LHCN-M2 (cell line): ENCODE measurements around the gene ZNF541. TPM values are rescaled to one million over a fixed set of nuclear protein-coding genes. Genes with fewer than 3 reads are reported as not detected.

Experiments
- DNase-seq: peaks from one replicate; pipeline ENCODE4 v3.0.0-alpha.2; 2012; ENCODE audit warnings: low read depth
- polyA plus RNA-seq: library from polyadenylated mRNA; unstranded; fragments of >200 nt; gene quantifications from one replicate; pipeline ENCODE4 v1.2.1, GENCODE V29; 2012; ENCODE audit warnings: missing spikeins
- total RNA-seq: library from RNA; depleted of rRNA; stranded (reverse); fragments of >200 nt; gene quantifications from 2 replicates; pipeline ENCODE4 v1.2.3, GENCODE V29; 2014; rRNA removed

Gene ZNF541
- total RNA-seq: not detected in 2 replicates
- polyA plus RNA-seq: not detected

DNA sequence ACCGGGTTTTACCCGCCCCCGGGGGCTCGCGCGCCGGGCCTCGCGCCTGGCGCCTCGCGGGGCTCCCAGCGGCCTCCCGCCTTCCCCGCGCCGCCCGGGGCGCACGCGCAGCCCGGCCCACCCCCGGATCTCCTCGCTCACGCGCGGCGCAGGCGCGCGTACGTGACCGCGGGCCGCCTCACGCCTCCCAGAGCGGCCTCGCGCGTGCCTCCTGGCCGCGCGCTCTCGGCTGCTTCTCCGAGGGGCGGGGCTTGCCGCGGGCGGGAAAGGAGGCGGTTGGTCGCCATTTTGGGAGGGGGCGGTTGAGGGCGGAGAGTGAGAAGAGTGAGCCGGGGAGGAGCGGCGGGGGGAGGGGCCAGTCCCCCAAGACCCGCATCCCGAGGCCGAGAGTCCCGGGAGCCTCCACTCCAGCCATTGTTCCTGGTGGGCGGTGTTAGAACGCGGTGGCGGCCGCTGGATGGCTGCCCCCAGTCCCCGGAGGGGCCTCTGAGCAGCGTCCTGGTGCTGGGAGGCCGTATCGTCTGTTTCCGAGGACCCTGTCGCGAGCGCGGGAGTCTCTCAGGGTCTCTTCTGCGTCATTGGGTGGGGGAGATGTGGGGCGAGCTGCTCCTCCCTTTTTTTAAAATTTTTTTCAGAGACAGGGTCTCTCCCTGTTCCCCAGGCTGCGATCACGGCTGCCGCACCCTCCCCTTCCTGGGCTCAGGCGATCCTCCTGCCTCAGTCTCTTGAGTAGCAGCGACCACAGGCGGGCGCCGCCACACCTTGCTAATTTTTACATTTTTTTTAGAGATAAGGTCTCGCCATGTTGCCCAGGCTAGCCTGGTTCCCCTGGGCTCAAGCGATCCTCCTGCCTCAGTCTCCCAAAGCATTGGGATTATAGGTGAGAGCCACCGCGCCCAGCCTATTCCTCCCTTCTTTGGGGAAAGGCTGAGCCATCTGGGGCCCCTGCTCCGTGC is at the start of gene ZNF541:
ZNF541 (minus strand) TSS at position 78 of the 956 bp plus-strand sequence. CDS start 17,292 bp downstream, outside the sequence.
- no peak for DNase-seq

- no peak for DNase-seq
These were observed 46.8 kb upstream of the ZNF541 start for GRCh38 chr19:47619763-47620162.

DNA sequence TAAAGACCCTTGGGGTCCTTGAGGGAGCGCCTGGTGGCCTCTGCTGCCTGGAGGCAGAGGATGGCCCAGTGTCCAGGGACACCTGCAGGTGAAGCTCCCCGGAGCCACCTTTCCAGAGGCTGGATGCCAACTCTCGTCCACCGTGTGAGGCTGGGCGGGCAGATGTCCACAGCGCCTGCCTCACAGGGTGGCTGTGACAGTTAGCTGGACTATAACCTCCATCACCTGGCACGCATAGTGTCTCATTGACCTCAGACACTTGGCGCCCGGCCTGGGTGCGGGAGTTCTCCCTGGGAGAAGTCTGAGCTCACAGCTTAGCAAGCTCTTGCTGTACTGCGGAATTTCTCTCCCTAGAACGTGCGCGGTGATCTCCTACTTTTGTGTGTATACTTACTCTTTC is 45.8 kb upstream of the ZNF541 start:
- DNase-seq: no peak

GRCh38 chr19:47615714-47616113 is 42.8 kb upstream of the ZNF541 start:
- DNase-seq: no peak

- no peak for DNase-seq
These were observed 42.3 kb upstream of the ZNF541 start for GRCh38 chr19:47615230-47615629.

GRCh38 chr19:47614559-47614958 is 41.6 kb upstream of the ZNF541 start:
- DNase-seq: no peak

GRCh38 chr19:47614021-47614295 is 41.0 kb upstream of the ZNF541 start:
- no peak for DNase-seq

GRCh38 chr19:47613165-47614020 is 40.4 kb upstream of the ZNF541 start:
- DNase-seq: no peak

DNA sequence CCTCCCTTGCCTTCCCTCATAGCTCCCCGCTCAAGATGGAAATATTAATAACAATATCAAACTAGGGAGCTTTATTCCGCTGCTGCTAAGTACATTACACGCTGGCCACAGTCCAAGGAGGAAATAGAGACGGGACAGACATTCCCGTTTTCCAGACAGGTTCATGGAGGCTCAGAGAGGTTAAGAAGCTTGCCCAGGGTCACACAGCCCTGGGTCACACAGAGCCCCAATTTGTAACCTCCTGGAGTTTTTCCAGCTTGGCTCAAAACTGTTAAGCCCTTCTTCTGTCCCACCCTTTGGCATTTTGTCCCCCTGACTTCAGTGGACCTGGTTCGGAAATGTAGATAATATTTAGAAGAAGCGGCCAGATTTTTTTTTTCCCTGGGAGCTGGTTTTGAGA is 38.0 kb upstream of the ZNF541 start:
- DNase-seq: no peak

DNA sequence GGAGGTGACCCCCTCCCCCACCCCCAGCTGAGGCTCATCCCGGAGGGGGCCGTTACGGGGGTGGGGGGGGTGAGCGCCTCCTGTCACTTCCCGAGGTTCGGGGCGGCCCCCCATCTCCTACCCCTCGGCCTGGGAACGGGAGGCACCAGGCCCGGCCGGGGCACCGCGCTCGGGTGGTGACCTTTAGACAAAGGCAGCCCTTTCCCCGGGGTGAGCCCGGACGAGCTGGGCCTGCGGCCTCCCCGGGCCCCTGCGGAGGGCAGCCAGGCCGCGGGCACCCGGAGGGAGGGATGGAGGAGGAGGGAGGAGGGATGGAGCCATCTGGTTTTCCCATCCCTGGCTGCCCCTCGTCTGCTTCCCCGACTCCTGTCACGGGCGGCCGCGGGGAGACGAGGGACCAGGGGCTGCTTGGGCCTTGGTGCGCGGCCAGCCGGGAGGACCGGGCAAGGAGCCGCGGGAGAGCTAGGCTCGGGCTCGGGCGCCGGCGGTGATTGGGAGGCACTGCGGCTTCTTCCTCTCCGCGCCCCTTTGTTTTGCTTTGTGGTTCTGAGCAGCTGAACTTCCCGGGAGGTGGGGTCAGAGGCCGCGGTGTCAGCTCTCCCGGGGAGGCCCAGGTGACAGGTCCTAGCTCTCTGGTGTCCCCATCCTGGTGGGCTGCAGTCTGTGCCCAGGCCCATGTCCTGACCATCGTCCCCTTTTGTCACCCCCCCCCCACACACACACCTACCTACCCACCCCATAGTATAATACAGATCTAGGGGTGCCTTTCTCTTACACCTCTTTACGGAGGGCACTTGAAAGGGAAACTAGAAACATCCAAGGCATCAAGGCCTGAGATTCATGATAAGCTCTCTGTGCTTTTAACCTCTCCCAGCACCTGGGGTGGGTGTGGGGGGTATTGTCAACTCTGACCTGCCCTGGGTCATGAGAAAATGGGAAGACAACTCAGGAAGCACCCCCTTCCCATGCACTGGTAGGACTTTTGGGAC is 37.3 kb upstream of the ZNF541 start:
- DNase-seq: peak; percentile 59

DNA sequence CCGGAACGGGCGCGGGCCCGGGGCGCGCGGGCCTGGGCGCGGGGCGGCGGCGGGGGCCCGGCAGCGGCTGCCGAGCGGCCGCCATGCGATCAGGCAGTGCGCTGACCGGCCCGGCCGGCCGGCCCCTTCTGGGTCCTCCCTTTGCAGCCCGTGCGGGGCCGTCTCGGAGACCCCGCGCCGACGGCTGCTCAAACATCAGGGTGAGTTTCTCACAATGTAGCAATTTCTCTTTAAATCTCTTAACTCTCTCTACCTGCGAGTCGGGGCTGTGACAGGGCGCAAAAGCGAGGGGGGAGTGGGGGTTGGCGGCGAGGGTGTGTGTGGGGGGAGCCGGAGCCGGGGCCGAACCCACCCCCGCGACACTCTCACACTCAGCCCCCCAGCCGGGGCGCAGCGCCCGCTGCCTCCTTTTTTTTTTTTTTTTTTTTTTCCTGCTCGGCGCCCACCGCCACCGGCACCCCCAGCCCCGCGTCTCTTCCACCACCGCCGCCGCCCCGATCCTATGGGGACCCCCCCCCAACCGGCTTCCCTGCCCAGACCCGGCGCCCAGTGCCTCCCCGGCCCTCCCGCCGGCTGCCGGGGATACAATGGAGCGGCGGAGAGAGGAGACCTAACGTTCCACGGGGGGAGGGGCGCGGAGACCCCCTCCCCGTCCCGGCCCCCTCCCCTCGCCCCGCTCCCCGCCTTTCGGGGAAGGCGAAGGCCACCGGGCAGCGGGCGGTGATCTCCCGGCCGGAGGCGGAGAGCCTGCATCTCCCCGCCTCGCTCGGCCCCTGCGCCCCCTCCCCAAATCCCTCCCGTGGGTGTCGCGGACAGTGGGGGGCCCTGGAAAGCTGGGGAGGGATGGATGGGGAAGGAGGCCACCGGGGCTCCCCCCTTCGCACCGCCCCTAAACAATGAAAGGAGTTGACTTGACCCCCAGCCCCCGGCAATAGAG is 36.3 kb upstream of the ZNF541 start, which contains the start of gene BICRA:
BICRA (plus strand) TSS at position 166 of the 937 bp plus-strand sequence. CDS start 64,441 bp downstream, outside the sequence.
- peak; percentile 80 for DNase-seq

GRCh38 chr19:47608074-47608918 is 35.3 kb upstream of the ZNF541 start:
- DNase-seq: peak; percentile 90

DNA sequence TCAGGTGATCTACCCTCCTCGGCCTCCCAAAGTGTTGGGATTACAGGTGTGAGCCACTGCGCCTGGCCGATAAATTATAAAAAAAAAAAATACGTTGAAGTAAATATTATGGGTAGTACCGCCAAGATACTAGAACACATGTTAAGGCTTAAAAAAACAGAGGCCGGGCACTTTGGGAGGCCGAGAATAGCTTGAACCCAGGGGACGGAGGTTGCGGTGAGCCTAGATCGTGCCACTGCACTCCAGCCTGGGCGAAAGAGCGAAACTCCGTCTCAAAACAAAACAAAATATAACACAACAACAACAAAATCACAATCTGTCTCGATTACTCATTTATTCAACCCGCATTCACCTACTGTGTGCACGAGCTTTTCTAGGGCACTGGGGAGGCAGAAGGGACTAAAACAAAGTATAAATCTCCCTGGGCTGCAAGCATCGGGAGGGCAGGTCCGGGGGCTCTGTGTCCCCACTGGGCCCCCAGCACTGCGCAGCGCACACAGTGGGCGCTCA is 34.7 kb upstream of the ZNF541 start:
- no peak for DNase-seq

DNA sequence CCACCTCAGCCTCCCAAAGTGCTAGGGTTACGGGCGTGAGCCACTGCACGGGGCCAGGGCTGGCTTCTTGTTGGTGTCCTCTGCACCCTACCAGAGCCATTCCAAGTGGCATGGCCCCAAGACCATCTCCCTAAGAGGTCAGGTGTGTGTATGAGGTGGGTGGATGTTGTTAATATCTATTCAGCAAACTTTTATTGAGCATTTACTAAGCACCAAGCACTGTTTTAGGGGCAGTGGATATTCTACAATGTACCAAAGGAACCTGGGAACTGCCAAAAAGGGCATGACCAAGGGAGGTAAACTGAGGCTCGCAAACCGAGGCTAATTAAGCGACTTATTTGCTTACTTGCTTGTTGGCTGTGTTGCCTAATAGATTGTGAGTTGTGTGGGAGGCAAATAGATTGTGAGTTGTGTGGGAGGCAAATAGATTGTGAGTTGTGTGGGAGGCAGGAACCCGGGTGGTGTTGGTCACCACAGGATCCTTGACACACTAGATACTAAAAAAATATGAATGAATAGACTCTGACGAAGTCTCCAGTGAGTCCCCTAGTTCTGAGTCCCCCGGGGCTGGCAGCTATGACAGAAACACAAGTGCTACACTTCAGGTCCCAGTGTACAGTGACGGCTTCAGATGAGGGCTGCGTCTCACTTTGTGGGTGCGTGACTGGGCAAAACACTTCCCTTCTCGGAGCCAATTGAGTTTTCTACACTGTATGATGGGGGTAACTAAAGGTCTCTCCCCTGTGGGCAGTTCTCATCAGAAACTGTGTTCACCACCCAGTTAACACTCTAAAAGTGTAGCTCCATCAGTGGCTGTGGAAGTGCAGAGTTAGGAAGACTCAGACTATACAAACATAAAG is 31.0 kb upstream of the ZNF541 start:
- no peak for DNase-seq

- DNase-seq: no peak
These were observed 28.4 kb upstream of the ZNF541 start for GRCh38 chr19:47601180-47601904.

GRCh38 chr19:47600246-47601179 is 27.6 kb upstream of the ZNF541 start:
- DNase-seq: peak; percentile 99
